ENCODE results near the gene SMIM27. TPM values are rescaled to one million over a fixed set of nuclear protein-coding genes. Genes with fewer than 3 reads are reported as not detected.
"Not testable (repeated sequence)": the region's sequence is repeated elsewhere in the genome, so short reads cannot be mapped to it uniquely, and the experiment has no call there.

The SMIM27 gene
- total and polyA plus RNA-seq, 9 donors = 9.2 to 15.3 (median 10.5) TPM

GRCh38 chr9:32589083-32589723, 37.1 kb downstream of the SMIM27 start:
- H3K4me3 ChIP-seq (ENCODE audit: low read length) = no peak overlapping the region
- no peaks in the 10 kb centered on the region for H3K27me3 ChIP-seq (ENCODE audit: control insufficient read depth, insufficient read depth, low read length)
- no peaks in the 10 kb centered on the region for H3K9me3 ChIP-seq (replicated peaks; ENCODE audit: control insufficient read depth, low read depth, low read length)
- peak; percentile 80 for DNase-seq
- WGBS (ENCODE audit: insufficient coverage) = no CpG with 5 or more reads among the region's 6 CpGs
- H3K4me1 ChIP-seq (ENCODE audit: control insufficient read depth, insufficient read depth, low read length) = no peaks in the 10 kb centered on the region
- no peaks in the 10 kb centered on the region for H3K36me3 ChIP-seq (ENCODE audit: control insufficient read depth, insufficient read depth, low read length)
- H3K27ac ChIP-seq (ENCODE audit: low read length) = no peak overlapping the region

GRCh38 chr9:32590476-32590875, 38.3 kb downstream of the SMIM27 start:
- WGBS (ENCODE audit: insufficient coverage) = no CpG with 5 or more reads among the region's 2 CpGs
- H3K27me3 ChIP-seq (ENCODE audit: control insufficient read depth, insufficient read depth, low read length) = no peaks in the 10 kb centered on the region
- H3K27ac ChIP-seq (ENCODE audit: low read length) = no peak overlapping the region
- H3K36me3 ChIP-seq (ENCODE audit: control insufficient read depth, insufficient read depth, low read length) = no peaks in the 10 kb centered on the region
- DNase-seq = no peak
- H3K4me3 ChIP-seq (ENCODE audit: low read length) = no peak overlapping the region
- no peaks in the 10 kb centered on the region for H3K9me3 ChIP-seq (replicated peaks; ENCODE audit: control insufficient read depth, low read depth, low read length)
- H3K4me1 ChIP-seq (ENCODE audit: control insufficient read depth, insufficient read depth, low read length) = no peaks in the 10 kb centered on the region

- Histone ChIP-seq H3K27ac (ENCODE audit: low read length) (no peak overlapping the region), H3K9me3 (replicated peaks; ENCODE audit: control insufficient read depth, low read depth, low read length) (no peaks in the 10 kb centered on the region), H3K4me1 (ENCODE audit: control insufficient read depth, insufficient read depth, low read length) (no peaks in the 10 kb centered on the region), H3K36me3 (ENCODE audit: control insufficient read depth, insufficient read depth, low read length) (no peaks in the 10 kb centered on the region), H3K27me3 (ENCODE audit: control insufficient read depth, insufficient read depth, low read length) (no peaks in the 10 kb centered on the region), H3K4me3 (ENCODE audit: low read length) (no peak overlapping the region)
- WGBS (ENCODE audit: insufficient coverage) = no CpG with 5 or more reads among the region's 1 CpG
- DNase-seq = no peak
Measured at GRCh38 chr9:32590898-32591297, 38.8 kb downstream of the SMIM27 start.

- Histone ChIP-seq H3K9me3 (replicated peaks; ENCODE audit: control insufficient read depth, low read depth, low read length) (no peaks in the 10 kb centered on the region), H3K36me3 (ENCODE audit: control insufficient read depth, insufficient read depth, low read length) (no peaks in the 10 kb centered on the region), H3K27ac (ENCODE audit: low read length) (no peak overlapping the region), H3K27me3 (ENCODE audit: control insufficient read depth, insufficient read depth, low read length) (no peaks in the 10 kb centered on the region), H3K4me1 (ENCODE audit: control insufficient read depth, insufficient read depth, low read length) (no peaks in the 10 kb centered on the region), H3K4me3 (ENCODE audit: low read length) (no peak overlapping the region)
- 84% methylated on average over 4 of the region's 4 CpGs for WGBS (ENCODE audit: insufficient coverage)
- DNase-seq = peak; percentile 32
Measured at GRCh38 chr9:32596096-32596865, 44.2 kb downstream of the SMIM27 start.

GRCh38 chr9:32596936-32597335, 44.8 kb downstream of the SMIM27 start:
- H3K9me3 ChIP-seq (replicated peaks; ENCODE audit: control insufficient read depth, low read depth, low read length) = no peaks in the 10 kb centered on the region
- H3K27ac ChIP-seq (ENCODE audit: low read length) = no peak overlapping the region
- H3K4me3 ChIP-seq (ENCODE audit: low read length) = no peak overlapping the region
- H3K27me3 ChIP-seq (ENCODE audit: control insufficient read depth, insufficient read depth, low read length) = no peaks in the 10 kb centered on the region
- no peaks in the 10 kb centered on the region for H3K36me3 ChIP-seq (ENCODE audit: control insufficient read depth, insufficient read depth, low read length)
- H3K4me1 ChIP-seq (ENCODE audit: control insufficient read depth, insufficient read depth, low read length) = no peaks in the 10 kb centered on the region
- no peak for DNase-seq

GRCh38 chr9:32599021-32599420, 46.9 kb downstream of the SMIM27 start:
- WGBS (ENCODE audit: insufficient coverage) = no CpG with 5 or more reads among the region's 3 CpGs

More at GRCh38 chr9:32599021-32599420, 46.9 kb downstream of the SMIM27 start:
- not testable (repeated sequence) for H3K27ac ChIP-seq (ENCODE audit: low read length); H3K4me1 ChIP-seq (ENCODE audit: control insufficient read depth, insufficient read depth, low read length); H3K27me3 ChIP-seq (ENCODE audit: control insufficient read depth, insufficient read depth, low read length); H3K36me3 ChIP-seq (ENCODE audit: control insufficient read depth, insufficient read depth, low read length); DNase-seq; H3K4me3 ChIP-seq (ENCODE audit: low read length); H3K9me3 ChIP-seq (replicated peaks; ENCODE audit: control insufficient read depth, low read depth, low read length)

Other genes starting within 250 kb of the SMIM27 start
- 24.8 TPM for gene ACO1, start 167.7 kb upstream of the SMIM27 start, total RNA-seq
- 10 to 100 TPM; 23.7 to 27.1 (median 24.8) TPM for gene ACO1, start 167.7 kb upstream of the SMIM27 start, polyA plus RNA-seq (ENCODE audit: insufficient read depth in 1 of 8, insufficient read length in 8 of 8, low replicate concordance in 1 of 8)
- 6.7 TPM for gene RIGI, start 26.1 kb upstream of the SMIM27 start, total RNA-seq
- 1 to 10 TPM; 4.3 to 7.1 (median 5.2) TPM for gene RIGI, start 26.1 kb upstream of the SMIM27 start, polyA plus RNA-seq (ENCODE audit: insufficient read depth in 1 of 8, insufficient read length in 8 of 8, low replicate concordance in 1 of 8)
- 19.8 TPM for gene TOPORS, start 259 bp downstream of the SMIM27 start, total RNA-seq
- 10 to 100 TPM; 13.6 to 22.5 (median 16.8) TPM for gene TOPORS, start 259 bp downstream of the SMIM27 start, polyA plus RNA-seq (ENCODE audit: insufficient read depth in 1 of 8, insufficient read length in 8 of 8, low replicate concordance in 1 of 8)
- 55.7 TPM for gene NDUFB6, start 20.8 kb downstream of the SMIM27 start, total RNA-seq
- gene NDUFB6, start 20.8 kb downstream of the SMIM27 start, polyA plus RNA-seq (ENCODE audit: insufficient read depth in 1 of 8, insufficient read length in 8 of 8, low replicate concordance in 1 of 8) = 10 to 100 TPM; 61.7 to 79.3 (median 71.2) TPM
- under 0.01 TPM for gene TAF1L, start 83.3 kb downstream of the SMIM27 start, total RNA-seq
- gene TAF1L, start 83.3 kb downstream of the SMIM27 start, polyA plus RNA-seq (ENCODE audit: insufficient read depth in 1 of 8, insufficient read length in 8 of 8, low replicate concordance in 1 of 8) = under 1 TPM in 7 of 8 donors, not detected in 1; 0.04 to 0.11 (median 0.05) TPM
- gene TMEM215, start 231.2 kb downstream of the SMIM27 start, total RNA-seq = 0.66 TPM
- 1 to 10 TPM in 2 of 8 donors, under 1 TPM in 6; 0.43 to 1.6 (median 0.89) TPM for gene TMEM215, start 231.2 kb downstream of the SMIM27 start, polyA plus RNA-seq (ENCODE audit: insufficient read depth in 1 of 8, insufficient read length in 8 of 8, low replicate concordance in 1 of 8)

Measured in muscle of leg (tissue), 11 donors.